HepG2 (cell line): ENCODE data around the gene WDCP.

Experiments used
- BCL3 ChIP-seq: sonication (generic); formaldehyde crosslinking; IDR thresholded peaks from 2 replicates; pipeline ENCODE4 v1.5.1; 2020; ENCODE audit warnings: mild to moderate bottlenecking, missing genetic modification reagents, moderate library complexity
- CAMTA2 ChIP-seq: sonication (generic); formaldehyde crosslinking; IDR thresholded peaks from 2 replicates; pipeline ENCODE4 v1.4.0; 2020; ENCODE audit warnings: mild to moderate bottlenecking, missing genetic modification reagents, borderline replicate concordance
- CHD4 ChIP-seq: fragments of 200-600 bp; sonication (generic); IDR thresholded peaks from 2 replicates; pipeline ENCODE4 v1.7.0; 2017; ENCODE audit warnings: mild to moderate bottlenecking, low read length, borderline replicate concordance
- PLRG1 ChIP-seq: fragments of 450-650 bp; conservative IDR thresholded peaks from 2 replicates; pipeline ENCODE4 v1.6.1; 2016
- POLR2A ChIP-seq, 2 experiments: IDR thresholded peaks; 2 replicates each; pipeline ENCODE4 v1.6.1; 2011; ENCODE audit warnings: low read depth in 2 of 2, low read length in 2 of 2, mild to moderate bottlenecking in 1 of 2, moderate library complexity in 1 of 2; ENCODE audit not compliant: insufficient read depth in 1 of 2
- POLR2AphosphoS2 ChIP-seq: IDR thresholded peaks from 2 replicates; pipeline ENCODE4 v1.6.1; 2011; ENCODE audit warnings: low read depth, low read length, improper control_type of control experiment
- RAD21 ChIP-seq: fragments of 450-650 bp; formaldehyde crosslinking; IDR thresholded peaks from 2 replicates; pipeline ENCODE4 v1.5.0; 2020; ENCODE audit warnings: mild to moderate bottlenecking
- SMAD1 ChIP-seq: sonication (generic); formaldehyde crosslinking; IDR thresholded peaks from 2 replicates; pipeline ENCODE4 v1.4.0; 2020; ENCODE audit warnings: missing genetic modification reagents, low read depth, mild to moderate bottlenecking, borderline replicate concordance
- TEAD2 ChIP-seq: sonication (generic); formaldehyde crosslinking; IDR thresholded peaks from 2 replicates; pipeline ENCODE4 v1.9.0; 2021; ENCODE audit warnings: missing genetic modification reagents
- ZFP1 ChIP-seq: IDR thresholded peaks from 2 replicates; pipeline ENCODE4 v1.6.1; 2016
- TF ChIP-seq, protein P1 (sequence below), 2 experiments: sonication (generic) in 1 of 2; formaldehyde crosslinking in 1 of 2; IDR thresholded peaks; 2 replicates each; pipeline versions ENCODE4 v1.5.1 to v1.6.1; 2011 to 2020; ENCODE audit warnings: borderline replicate concordance in 1 of 2, low read depth in 1 of 2, low read length in 1 of 2, mild to moderate bottlenecking in 1 of 2, missing genetic modification reagents in 1 of 2, moderate library complexity in 1 of 2

DNA sequence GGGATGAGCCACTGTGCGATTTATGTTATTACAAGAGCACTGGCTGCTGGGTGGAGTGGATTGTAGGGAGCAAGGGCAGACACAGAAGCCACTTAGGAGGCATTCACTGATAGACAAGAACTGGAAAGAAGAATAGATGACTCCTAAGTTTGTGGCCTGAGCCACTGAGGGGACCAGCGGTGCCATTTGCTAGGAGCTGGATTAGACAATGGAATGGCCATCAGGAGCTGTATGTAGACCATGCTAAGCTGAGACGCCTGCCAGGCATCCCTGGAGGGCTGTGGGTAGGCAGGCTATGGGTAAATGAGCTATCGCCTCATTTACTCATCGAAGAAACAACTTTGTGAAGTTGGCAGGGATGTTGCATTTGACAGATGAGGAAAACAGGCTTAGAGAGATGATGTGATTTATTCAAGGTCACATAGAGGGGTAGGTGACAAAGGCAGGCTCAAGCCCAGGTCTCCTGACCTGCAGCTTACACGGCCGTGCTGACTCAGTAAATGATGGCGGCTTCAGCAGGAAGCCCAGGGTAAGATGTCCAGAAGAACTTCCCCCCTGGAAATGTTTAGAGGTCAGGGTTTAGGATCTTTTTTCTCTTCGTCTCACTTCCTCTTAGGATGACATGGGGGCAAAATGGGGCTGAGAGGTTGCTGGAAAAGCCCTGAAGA is 34.5 kb downstream of the WDCP start:
- TF ChIP-seq SMAD1: no peak
- no peak for TF ChIP-seq CHD4
- no peak for TF ChIP-seq PLRG1
- TF ChIP-seq, protein P1, sequence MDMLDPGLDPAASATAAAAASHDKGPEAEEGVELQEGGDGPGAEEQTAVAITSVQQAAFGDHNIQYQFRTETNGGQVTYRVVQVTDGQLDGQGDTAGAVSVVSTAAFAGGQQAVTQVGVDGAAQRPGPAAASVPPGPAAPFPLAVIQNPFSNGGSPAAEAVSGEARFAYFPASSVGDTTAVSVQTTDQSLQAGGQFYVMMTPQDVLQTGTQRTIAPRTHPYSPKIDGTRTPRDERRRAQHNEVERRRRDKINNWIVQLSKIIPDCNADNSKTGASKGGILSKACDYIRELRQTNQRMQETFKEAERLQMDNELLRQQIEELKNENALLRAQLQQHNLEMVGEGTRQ (IDR thresholded peaks at IDR 0.05; ENCODE audit: low read depth, low read length): no peak
- TF ChIP-seq, protein P1 (CRISPR knock-in tag; IDR thresholded peaks at IDR 0.05; ENCODE audit: borderline replicate concordance): no peak
- TF ChIP-seq BCL3 (CRISPR knock-in tag): no peak
- no peak for TF ChIP-seq CAMTA2
- no peak for TF ChIP-seq POLR2A (IDR thresholded peaks at IDR 0.05; ENCODE audit: insufficient read depth in 1 of 2, low read depth in 2 of 2, low read length in 2 of 2)
- no peak for TF ChIP-seq POLR2AphosphoS2
- TF ChIP-seq RAD21: no peak
- no peak for TF ChIP-seq TEAD2
- TF ChIP-seq ZFP1 (CRISPR knock-in tag): no peak
